Endothelial cell (in vitro differentiated cells): Measurements from ENCODE around the gene SRGAP3. TPM values are rescaled to one million over a fixed set of nuclear protein-coding genes. Genes with fewer than 3 reads are reported as not detected.

Experiments used
- DNase-seq: peaks from one replicate; pipeline ENCODE4 v3.0.0; 2021; ENCODE audit warnings: low spot score
- H3K27ac Mint-ChIP-seq: one replicate; pipeline ENCODE4 v1.8.0; 2021; ENCODE audit warnings: mixed read lengths, inconsistent platforms; ENCODE audit not compliant: unreplicated experiment
- H3K27me3 Mint-ChIP-seq: one replicate; pipeline ENCODE4 v1.8.0; 2021; ENCODE audit warnings: mild to moderate bottlenecking, moderate library complexity, mixed read lengths, inconsistent platforms; ENCODE audit not compliant: unreplicated experiment
- H3K36me3 Mint-ChIP-seq: one replicate; pipeline ENCODE4 v1.8.0; 2021; ENCODE audit warnings: mild to moderate bottlenecking, low read depth, mixed read lengths, inconsistent platforms; ENCODE audit not compliant: unreplicated experiment
- H3K4me1 Mint-ChIP-seq: one replicate; pipeline ENCODE4 v1.8.0; 2021; ENCODE audit warnings: mild to moderate bottlenecking, mixed read lengths, inconsistent platforms; ENCODE audit not compliant: unreplicated experiment
- H3K4me3 Mint-ChIP-seq: one replicate; pipeline ENCODE4 v1.8.0; 2021; ENCODE audit warnings: mild to moderate bottlenecking, mixed read lengths, inconsistent platforms; ENCODE audit not compliant: unreplicated experiment
- H3K9me3 Mint-ChIP-seq: one replicate; pipeline ENCODE4 v1.8.0; 2021; ENCODE audit warnings: mixed read lengths, inconsistent platforms; ENCODE audit not compliant: unreplicated experiment
- total RNA-seq: library from RNA; stranded (reverse); fragmentation: NEBNext Ultra II Directional; extraction: Animal tissue kit (Norgen Biotek cat#: 25700); gene quantifications from one replicate; pipeline ENCODE4 v1.2.1, GENCODE V29; 2021; ENCODE audit not compliant: unreplicated experiment
- TF ChIP-seq, protein P1 (sequence below): fragments of 200-600 bp; sonication (generic); IDR thresholded peaks from one replicate; pipeline ENCODE4 v1.5.0; 2021; ENCODE audit warnings: antibody characterized with exemption; ENCODE audit not compliant: unreplicated experiment

Gene SRGAP3
- total RNA-seq, 1 donor from 2014 or later, result 12.0 TPM

DNA sequence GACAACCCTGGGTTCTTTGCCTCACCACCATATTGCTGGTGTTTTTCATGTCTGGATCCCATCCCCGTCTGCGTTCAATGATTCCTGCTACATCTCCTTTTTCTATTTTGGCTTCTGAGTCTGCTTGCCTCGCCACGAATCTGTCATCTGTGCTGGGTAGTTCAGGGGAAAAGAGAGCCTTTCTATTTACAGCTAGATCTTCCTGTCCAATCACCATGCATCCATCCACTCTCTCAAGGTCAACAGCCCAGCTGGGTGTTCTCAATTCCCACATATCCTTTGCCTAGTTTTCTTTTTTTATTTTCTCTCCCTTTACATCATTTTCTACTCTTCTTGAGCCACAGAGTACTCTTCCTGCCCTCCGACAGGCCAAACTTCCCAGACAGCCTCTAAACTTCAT lies 181.4 kb downstream of the SRGAP3 start:
- no peaks in the 10 kb centered on the region for H3K36me3 Mint-ChIP-seq
- DNase-seq, result no peak
- H3K4me1 Mint-ChIP-seq, result peaks cover 12% of the 10 kb centered on the region
- TF ChIP-seq, protein P1, sequence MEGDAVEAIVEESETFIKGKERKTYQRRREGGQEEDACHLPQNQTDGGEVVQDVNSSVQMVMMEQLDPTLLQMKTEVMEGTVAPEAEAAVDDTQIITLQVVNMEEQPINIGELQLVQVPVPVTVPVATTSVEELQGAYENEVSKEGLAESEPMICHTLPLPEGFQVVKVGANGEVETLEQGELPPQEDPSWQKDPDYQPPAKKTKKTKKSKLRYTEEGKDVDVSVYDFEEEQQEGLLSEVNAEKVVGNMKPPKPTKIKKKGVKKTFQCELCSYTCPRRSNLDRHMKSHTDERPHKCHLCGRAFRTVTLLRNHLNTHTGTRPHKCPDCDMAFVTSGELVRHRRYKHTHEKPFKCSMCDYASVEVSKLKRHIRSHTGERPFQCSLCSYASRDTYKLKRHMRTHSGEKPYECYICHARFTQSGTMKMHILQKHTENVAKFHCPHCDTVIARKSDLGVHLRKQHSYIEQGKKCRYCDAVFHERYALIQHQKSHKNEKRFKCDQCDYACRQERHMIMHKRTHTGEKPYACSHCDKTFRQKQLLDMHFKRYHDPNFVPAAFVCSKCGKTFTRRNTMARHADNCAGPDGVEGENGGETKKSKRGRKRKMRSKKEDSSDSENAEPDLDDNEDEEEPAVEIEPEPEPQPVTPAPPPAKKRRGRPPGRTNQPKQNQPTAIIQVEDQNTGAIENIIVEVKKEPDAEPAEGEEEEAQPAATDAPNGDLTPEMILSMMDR, result no peak
- no peaks in the 10 kb centered on the region for H3K9me3 Mint-ChIP-seq
- no peak overlapping the region for H3K27ac Mint-ChIP-seq
- H3K27me3 Mint-ChIP-seq, result peaks cover 4% of the 10 kb centered on the region
- H3K4me3 Mint-ChIP-seq, result no peak overlapping the region

DNA sequence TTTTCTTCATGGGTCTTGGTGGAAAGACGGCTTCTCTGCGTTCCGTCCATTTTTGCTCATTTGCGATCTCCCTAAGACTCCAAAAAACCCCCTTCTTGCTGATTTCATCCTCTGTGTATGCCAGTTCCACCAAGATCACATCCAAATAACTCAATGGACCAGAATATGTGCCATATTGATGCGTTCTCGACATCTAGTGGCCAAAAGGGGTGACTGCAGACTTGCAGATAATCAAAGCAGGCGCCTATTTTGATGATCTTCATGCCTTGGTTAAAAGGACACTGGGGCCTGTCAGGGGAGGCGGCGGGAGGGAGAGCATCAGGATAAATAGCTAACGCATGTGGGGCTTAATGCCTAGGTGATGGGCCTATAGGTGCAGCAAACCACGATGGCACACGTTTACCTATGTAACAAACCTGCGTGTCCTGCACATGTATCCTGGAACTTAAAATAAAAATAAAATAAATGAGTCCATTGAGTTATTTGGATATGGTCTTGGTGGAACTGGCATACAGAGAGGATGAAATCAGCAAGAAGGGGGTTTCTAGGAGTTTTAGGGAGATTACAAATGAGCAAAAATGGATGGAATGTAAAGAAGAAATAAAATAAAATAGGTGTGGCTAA lies 182.0 kb downstream of the SRGAP3 start:
- DNase-seq, result peak; percentile 54
- Mint-ChIP-seq H3K27me3 (peaks cover 4% of the 10 kb centered on the region), H3K27ac (no peak overlapping the region), H3K9me3 (no peaks in the 10 kb centered on the region), H3K4me1 (peaks cover 12% of the 10 kb centered on the region), H3K4me3 (no peak overlapping the region), H3K36me3 (no peaks in the 10 kb centered on the region)
- TF ChIP-seq, protein P1, result peak; percentile 91

DNA sequence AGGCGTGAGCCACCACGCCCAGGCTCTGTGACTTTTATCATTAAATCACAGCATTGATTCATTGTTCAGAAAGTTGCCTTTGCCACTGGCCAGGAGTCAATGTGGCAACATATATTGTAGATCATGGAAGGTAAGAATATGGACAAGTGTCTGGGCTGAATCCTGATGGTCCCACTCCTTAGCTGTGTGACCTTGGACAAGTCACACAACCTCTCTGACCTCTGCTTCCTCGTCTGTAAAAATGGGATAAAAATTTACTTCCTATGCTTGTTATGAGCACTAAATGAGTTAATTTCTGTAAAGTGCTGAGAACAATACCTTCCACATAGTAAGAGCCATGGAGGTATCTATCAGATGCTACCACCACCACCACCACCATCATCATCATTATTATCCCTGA lies 182.7 kb downstream of the SRGAP3 start:
- Mint-ChIP-seq H3K9me3 (no peaks in the 10 kb centered on the region), H3K36me3 (no peaks in the 10 kb centered on the region), H3K4me3 (no peak overlapping the region), H3K27me3 (peaks cover 5% of the 10 kb centered on the region), H3K4me1 (peaks cover 14% of the 10 kb centered on the region), H3K27ac (no peak overlapping the region)
- TF ChIP-seq, protein P1, result no peak
- DNase-seq, result no peak

DNA sequence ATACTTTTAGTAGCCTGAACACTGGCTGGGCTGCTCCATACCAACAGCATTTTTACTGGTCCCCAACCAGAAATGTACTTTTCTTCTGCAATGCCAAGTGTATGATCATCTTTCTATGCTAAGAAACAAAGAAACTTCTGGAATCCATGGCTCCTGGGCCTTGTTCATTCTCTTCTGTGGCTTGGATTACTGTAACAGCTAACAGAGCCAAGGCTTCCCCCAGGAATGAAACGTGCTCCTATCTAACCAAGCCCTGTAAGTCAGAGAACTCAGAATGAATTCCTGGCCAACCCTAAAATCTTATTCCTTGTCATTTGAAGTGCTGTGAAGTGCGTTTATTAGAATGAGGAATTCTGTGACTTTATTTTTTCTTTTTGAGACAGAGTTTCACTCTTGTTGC lies 183.3 kb downstream of the SRGAP3 start:
- peaks cover 6% of the 10 kb centered on the region for H3K27me3 Mint-ChIP-seq
- no peak overlapping the region for H3K27ac Mint-ChIP-seq
- no peak for DNase-seq
- H3K4me1 Mint-ChIP-seq, result peaks cover 14% of the 10 kb centered on the region
- H3K9me3 Mint-ChIP-seq, result no peaks in the 10 kb centered on the region
- TF ChIP-seq, protein P1, result no peak
- no peak overlapping the region for H3K4me3 Mint-ChIP-seq
- no peaks in the 10 kb centered on the region for H3K36me3 Mint-ChIP-seq

DNA sequence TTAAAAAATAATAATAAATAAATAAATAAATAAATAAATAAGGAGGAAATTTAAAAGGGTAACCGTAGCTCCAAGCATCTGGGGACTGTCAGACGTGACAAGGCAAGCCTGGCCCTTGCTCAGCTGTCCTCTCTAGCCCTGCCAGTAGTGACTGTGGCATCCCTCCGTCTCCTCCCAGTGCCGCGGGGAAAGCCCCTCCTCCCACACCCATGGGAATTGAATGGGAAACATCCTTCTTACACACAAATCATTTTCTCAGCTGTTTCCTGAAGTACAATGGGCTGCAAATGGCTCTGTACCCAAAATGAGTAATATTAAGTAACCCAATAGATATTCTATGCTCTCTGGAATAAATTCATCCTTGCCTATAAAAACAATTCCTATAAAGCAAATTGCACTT lies 184.6 kb downstream of the SRGAP3 start:
- TF ChIP-seq, protein P1, result no peak
- Mint-ChIP-seq H3K4me3 (no peak overlapping the region), H3K4me1 (peaks cover 17% of the 10 kb centered on the region), H3K9me3 (no peaks in the 10 kb centered on the region), H3K27me3 (peaks cover 7% of the 10 kb centered on the region), H3K27ac (peak overlapping the region; percentile 42), H3K36me3 (no peaks in the 10 kb centered on the region)
- peak; percentile 26 for DNase-seq
